ENCODE results near the gene ARVCF.

ARVCF gene

DNA sequence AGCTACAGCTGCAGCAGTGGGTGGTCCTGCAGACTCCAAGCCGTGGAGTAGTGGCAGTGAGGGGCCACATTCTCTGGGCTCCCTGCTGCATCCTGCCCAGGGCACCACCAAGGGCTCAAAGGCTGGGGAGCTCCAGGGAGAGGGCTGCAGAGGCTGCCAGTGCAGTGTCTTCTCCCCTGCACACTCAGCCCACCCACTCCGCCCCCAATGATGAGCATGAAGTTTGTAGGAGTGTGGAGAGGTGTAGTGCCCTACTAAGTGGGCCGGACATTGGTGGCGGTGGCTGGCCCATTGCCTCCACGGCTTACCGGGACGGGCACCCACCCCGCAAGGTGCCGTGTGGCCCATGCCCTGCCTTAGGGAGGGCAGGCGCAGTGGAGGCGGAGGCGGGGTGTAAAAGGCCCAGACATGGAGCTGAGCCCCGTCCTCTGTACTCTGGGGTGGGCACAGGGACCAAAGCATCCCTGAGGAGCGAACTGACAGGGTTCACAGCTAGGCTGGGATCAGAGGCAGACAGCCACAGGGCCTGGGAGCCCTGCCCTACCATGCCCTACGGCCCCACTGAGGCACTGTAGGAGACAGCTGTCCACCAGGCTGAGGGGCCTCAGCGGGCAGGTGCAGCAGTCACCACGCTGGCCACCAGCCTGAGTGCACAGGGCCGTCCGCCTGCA, 18.9 kb downstream of the ARVCF start:
- no peak for DNase-seq

DNA sequence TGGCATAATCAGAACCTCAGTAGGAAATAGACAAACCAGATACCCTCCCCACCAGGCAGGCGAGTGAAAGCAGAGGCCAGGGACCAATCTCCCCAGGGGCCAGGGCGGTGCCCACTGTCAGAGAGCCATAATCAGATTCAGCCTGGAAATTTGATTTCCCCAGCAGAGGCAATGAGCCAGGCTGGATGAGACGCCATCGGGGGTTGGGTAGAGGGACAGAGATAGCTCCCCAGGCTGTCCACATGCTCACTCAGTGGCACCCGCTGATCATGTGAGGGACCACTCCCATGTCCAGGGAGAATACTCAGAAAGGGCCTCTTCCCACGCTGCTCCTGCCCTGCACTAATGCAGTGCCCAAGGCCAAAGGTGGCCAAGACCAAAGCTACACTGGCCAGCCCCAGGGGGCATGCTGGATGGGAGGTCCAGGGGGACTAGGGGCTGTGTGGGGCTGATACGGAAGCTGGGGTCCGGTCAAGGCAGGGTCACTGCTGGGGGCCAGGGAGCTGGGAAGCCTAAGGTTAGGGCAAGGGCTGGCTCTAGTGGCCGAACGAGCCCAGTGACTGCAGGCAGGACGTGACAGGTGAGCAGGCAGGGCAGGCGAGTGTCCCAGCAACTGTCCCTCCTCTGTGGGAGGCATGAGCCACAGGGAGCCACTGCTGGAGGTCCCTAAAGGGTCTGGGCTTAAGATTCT, 19.8 kb downstream of the ARVCF start:
- DNase-seq: no peak

DNA sequence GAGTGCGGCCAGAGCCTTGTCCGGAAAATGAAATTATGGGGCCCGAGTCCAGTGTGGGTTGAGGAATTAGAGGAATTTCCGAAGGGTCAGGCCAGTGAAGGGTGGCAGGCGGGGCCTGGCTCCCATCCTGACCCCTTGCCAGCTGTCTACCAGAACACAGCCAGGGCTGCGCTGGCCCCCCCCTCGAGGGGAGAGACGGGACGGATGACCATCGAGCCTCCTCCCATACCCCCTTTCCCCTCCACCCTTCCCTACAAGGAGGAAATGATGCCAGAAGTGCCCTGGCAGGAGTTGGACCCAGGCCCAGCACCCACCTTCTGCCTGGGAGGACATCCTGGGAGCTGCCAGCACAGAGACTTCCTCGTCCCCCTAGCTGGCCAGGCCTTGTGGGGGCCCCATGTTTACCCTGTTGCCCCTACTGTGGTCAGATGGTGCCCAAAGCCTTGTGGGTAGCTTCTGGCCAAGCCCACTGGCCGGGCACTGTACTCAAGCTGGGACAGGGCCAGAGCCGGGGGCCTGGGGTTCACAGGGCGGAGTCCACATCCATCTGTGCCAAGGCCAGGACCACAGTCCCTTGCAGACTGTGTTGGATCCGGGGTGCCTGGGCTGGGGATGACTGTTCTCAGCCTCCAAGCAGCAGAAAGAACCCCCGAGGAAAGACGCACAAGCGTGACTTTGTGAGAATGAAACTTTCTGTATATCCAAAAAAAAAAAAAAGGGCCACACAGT, 20.8 kb downstream of the ARVCF start:
- DNase-seq: no peak

DNA sequence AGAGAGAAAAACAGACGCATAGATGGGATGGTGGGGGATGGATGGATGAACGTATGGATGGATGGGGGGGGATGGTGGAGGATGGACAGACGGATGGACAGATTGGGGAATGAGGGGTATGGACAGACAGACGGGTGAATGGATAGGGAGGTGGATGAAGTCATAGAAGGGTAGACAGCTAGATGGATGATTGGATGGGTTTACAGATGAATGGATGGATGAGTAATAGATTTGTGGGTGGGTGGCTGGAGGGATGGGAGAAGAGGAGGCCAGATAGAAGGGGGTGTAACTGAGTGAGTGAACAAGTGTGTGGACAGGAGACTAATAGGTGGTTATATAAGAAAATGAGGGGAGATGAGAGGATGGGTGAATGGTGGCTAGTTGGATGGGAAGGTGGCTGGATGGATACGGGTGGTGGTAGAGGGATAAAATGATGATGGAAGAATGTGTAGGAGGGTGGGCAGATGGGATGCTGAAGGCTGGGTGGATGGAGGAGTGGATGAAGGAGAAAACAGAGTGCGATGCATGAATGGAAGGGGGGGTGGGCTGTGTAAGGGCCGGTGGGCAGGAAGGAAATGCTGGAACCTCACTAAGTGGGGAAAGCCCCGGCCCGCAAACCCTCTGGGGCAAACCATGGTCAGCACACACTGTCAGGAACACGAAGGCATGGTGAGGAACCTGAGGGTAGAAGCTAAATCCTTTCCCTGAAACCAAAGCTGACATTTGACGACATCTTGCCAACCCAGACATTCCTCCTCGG, 21.6 kb downstream of the ARVCF start:
- no peak for DNase-seq

DNA sequence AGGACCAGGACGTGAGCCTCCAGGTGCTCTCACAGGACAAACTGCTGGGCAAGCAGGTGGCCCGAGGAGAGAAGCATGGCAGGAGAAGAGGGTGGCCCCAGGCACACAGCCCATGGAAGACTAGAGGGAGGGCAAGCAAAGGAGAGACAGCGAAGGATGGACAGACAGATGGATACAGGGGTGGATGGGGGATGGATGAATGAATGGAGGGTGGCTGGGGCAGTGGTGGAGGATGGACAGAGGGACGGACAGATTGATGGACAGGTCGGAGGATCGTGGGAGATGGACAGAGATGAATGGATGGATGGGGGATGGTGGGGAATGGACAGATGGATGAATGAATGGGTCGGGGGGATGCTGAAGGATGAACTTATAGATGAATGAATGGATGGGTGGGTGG, 22.7 kb downstream of the ARVCF start:
- DNase-seq: no peak

DNA sequence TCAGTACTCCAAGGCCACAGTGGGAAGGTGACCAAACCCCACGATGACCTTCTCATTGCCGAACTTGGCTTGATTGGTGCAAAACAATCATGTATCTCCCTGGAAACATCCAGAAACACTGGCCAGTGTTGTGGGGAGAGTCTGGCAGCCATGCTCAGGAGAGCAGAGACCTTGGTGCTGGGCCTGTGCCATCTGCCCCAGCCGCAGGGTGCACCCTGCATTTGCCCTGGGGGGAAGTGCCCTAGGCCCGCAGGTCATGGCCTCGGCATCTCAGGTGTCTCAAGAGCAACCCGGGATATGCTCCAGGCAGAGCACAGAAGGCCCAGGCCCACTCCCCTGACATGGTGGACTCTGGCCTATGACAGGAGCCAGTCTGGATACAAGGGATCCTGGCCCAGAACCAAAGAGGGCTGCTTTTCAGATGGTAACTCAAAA, 23.7 kb downstream of the ARVCF start:
- DNase-seq: no peak

DNA sequence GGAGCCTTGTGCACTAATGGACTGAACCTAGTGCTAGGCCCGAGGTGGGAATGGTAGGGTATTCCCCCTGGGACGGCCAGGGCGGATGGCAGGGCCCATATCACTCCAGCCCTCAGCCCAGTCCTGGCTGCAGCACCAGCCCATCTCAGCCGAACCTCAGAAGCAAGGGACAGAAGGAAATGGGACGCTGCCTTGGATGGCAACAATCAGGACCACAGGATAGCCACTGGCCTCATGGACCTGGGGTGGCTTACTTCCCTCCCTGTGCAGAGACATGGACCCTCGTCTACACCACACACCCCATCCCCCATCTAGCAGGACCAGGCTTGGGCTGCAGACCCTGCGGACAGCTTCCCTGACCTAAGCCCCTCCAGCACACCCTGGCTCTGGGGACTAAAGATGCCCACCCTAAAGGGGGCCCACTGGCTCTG, 24.1 kb downstream of the ARVCF start:
- DNase-seq: no peak

DNA sequence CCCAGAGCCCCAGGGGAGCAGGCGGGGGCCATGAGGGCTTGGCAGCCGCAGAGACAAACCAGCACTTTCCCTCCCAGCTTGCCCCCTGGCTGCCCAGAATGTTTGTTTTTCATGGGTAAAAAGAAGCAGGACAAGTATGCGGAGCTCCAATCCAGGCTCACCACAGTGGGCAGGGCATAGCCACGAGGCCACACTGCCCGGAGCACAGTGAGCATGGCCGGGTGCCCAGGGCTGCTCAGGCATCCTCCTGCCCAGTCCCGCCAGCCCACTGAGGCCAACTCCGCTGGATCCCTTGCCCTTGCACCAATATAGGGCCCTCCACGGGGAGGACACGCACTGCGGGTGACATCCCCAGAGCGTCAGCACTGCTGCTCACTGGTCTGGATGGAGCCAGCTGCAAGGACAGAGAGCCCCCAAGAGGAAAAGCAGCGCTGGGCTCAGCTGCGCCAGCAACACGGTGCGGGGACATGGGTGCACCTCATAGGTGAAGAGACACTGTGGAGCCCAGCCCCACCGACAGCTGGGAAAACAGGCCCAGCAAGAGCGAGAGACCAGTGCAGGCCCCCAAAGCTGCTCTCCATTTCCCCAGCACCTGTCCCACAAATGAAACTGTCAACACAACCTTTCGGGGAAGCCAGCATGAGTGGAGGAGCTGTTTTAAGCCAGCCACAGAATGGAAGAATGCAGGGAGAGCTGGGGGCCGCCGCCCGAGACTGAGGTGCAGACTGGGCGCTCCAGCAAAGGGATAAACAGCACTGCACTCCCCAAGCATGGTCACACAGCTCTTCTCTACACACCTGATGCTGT, 24.8 kb downstream of the ARVCF start:
- DNase-seq: no peak

DNA sequence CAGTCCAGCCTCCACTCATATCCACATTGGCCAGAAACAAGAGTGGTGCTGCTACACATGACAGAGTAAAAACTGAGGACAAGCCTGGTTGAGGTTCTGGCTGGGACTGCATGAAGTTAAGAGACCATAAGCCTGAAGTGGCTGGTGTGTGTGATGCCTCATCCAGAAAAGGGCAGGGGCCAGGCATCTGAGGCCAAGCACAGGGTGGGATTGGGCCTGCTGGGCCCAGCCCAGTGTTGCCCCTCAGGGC, 25.3 kb downstream of the ARVCF start:
- no peak for DNase-seq

DNA sequence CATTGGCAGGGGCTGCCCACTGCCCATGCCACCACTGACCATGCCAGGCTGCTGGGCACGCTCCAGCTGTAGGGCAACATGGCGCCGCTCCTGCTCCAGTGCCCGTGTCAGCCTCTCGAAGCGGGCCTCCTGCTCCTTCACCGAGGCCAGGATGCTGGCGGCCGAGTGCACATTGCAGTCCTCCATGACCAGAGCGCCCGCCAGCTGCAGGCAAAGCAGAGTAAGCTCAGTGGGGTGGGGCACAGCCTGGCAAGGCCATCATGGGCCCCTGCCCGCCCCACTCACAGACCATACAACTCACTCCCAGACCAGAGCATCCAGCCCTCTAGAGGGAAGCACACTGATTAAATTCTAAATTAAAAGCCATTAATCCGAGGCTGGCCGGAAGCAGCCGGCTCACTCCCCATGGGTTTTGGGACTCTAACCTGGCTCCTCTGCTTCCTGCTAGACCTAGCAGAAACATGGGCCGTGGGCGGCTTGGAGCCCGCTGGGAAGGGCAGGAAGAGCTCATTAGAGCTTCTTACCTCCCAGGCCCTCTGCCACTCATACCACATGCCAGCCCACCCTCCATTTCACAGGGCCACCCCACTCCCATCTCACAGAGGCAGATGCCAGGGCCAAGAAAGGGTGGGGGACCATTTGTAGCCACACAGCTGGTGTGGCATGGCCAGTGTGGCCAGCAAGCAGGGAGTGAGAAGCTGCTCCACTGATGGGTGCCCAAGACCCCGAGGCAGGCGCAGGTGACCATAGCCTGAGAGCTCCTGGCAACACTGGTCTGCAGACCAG, 25.8 kb downstream of the ARVCF start:
- DNase-seq: no peak

DNA sequence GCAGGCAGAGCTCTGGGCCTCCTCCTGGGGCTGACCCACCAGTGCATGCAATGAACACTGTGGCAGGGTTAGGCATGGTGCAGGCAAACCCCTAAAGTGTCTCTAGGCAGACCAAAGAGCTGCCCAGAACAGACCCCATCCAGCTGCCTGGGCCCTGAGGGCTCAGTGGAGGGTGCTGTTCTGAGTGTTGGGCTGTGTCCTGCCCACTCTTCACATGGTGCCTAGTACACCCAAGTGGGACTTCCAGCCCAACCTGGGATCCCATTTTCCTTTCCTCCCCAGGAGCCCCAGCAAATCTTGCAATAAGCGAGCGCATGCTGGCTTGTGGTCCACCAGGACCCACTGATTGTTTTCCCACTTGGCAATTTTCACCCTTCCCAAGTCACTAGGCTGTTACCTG, 26.4 kb downstream of the ARVCF start:
- DNase-seq: no peak

DNA sequence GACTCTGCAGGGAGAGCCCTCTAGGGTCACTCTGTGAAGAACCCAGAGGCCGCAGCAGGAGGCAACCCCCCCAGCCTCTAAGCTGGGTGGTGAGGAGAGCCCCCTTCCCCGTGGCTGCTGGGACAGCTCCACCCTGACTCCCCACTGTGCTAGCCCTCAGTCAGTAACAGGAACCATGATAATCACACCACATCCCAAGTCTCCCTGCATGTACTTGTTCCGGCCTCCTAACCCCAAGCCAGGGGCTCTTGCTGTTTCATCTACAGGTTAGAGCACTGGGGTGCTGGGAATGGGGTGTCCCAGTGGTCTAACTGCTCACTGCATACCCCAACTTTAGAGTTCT, 26.9 kb downstream of the ARVCF start:
- no peak for DNase-seq

DNA sequence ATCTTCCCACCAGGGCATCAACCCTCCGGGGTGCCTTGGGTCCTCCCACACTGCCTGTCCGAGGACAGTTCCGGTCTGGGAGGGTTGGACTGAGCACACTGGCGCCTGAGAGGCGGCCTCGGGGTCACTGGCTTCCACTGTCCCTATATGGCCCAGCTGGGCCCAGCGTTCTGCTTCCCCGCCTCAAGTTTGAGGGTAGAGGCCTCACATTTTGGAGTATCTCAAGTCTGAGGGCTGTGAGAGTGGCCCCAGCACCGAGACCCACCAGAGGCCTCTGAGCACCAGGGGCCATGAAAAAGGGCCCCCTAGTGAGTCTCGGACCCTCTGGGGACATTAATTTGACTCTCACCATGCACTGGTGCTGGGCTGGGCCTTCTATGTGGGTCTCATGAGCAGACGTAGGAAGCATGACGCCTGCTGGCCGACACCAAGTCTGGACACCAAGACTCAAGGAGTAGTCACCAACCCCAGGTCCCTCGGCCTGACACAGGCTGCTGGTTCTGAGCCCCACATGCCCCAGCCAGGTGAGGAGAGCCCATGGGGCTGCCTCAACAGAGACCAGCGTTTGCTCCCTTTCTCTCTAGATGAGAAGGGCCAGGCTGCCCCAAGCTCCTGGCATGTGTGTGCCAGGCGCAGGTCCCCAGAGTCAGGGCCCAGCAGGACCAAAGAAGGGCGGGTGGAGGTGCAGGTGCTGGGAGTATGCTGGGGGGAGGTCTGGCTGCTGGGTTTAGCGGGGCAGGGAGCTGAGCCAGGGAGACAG, 27.5 kb downstream of the ARVCF start:
- DNase-seq: no peak

DNA sequence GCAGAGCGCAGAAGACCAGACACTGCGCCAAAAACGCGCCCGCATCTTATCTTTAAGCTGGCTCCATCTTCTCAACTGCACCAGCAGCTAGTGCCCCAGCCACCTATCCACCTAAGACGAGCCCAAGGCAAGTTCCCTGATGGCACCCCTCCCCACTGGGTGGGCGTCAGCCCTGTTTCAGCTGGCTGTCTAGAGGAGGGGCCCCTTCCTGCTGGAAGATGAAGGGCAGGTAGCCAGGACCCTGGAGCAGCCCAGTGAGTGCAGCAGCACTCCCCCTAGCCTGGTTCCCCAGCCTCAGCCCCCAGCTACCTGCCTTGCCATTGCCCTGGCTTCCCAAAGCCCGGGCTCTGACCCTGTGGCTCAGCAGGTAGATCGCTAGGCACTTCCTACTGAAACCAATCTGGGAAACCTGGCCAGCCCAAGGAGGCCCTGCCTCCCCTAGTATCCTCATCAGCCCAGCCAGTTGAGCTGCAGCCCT, 28.3 kb downstream of the ARVCF start:
- no peak for DNase-seq

DNA sequence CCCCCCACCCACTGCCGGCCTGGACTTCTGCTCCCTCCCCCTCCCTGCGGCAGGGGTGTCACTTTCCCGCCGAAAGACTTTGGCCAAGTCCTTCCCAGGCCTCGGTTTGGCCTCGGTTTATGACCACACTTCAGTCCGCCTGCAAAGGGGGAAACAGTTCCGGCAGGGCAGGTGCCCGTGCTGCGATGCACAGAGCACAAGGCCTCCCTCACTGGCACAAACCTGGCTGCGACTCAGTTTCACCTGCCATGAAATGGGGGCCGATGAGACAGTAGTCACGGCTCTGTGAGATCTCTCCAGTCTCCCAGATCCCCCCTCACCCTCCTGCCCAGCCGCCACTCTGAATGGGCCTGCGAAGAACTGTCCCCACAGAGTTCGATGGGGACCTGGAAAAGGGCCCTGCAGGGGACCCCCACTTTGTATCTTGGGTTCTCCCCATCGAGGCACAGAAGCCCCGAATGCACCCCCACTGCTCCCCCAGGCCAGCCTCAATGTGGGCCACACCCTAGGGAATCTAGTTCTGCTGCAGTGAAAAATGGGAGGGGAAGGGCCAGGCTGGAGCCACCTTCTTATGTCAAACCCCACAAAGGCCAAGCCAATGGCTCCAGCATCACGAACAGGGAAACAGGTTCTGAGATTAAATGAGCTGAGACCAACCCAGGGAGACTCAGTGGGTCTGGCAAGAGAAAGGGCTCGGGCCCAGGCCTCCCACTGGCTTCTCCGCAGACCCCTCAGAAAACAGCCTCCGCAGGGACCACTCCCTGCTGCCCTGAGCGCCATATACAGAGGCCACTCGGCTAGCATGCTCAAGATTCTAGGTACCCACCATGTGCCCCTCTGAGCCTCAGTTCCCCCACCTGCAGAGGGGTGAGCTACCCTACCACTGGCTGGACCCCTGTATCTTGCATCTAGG, 29.0 kb downstream of the ARVCF start:
- DNase-seq: no peak

DNA sequence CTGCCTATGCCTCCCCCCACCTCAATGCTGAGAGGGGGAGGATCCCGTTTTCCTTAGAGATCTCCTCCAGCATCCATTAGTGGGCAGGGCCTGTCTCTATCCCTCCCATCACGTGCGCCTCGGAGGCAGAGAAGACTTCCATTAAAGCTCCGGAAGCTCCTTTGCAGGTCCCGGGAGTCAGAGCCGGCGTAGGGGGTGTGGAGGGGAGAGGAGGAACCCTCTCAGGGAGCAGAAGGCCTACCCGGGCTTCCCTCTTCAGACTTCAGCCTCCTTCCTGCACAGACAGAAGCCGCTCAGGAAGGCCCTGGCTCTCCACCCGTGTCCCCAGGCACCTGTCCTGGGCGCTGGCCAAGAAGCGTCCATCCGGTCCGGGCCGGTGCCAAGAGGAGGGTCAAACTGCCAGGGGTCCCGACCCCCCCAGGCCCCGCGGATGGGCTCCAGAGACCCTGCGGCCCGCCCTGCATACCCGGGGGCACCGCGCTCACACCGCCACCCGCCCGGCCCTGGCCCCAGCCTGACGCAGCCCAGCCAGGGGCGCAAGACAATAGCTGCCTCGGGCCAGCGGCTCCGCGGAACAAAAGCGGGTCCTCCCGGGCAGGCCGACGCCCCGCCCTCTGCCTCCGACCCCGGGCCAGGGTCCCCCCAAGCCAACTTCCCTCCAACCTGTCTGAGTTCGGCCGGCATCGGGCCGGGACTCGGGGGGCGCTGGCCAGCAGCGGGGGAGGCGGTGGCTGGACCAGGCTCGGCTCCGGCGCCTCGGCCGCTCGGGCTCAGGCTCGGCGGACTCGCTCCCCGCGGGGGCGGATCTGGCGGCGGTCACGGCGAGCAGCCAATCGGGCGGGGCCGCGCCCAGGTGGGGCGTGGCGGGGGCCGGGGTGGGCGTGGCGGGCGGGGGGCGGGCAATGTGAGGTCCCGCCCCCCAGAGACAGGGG, 29.9 kb downstream of the ARVCF start:
- DNase-seq: peak; percentile 79

DNA sequence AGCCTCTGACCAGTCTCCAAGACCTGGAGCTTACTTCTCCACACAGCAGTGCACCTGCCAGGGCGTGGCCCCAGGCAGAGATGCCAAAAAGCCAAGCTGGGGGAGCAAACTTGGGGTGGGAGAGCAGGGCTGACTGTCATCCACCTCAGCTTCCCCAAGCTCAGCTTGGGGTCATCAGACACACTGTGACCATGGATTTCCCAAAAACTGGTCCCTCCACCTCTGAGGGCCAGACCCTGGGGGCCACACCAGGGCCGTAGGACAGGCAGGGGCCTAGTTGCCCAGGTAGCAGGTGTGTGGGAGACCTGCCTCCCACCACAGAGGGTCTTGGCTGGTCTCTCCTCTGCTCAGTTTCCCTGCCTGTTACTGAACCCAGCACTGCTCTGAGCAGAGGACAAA, 30.6 kb downstream of the ARVCF start:
- DNase-seq: no peak

DNA sequence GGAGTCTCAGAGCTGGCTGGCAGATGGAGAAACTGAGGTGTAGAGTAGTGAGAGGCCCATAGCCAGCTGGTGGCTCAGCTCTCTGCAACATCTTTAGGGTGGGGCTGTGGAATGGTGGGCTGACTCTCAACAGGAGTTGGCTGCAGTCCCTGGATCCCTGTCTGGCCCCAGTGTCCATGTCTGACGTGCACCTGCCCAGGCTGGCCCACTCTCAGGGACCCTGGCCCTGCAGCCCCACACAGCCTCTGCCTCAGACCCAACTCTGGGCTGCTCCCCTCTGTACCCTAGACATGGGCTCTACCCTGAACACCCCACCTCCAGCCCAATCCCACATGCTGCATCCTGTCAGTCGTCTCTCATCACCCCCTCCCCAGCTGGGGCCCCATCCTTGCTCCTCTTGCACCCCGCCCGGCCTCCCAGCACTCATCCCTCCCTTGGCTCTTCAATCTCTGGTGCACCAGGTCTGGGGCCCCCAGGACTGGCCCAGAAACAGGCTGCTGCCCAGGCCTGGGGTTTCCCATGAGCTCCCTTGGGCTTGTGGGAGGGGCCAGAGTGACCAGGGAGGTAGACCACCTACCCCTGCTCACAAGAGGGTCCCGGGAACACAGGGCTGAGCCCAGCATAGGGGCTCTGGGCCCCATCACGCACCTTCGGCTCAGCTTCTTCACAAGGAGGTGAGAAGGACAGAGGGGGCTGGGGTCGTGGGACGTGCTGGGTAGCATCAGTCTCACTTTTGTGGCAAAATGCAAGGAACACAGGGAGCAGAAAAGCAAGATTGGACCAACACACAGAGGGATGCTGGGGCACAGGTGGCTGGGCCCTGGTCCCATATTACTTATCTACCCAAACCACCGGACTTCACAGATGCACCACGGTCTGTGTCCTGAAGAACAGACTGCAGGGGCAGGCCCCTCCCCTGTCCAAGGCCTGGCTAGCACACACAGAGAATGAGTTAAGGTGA, 31.5 kb downstream of the ARVCF start:
- no peak for DNase-seq
